HG03039 (cell line): ENCODE measurements around the gene GGA3.
A peak's percentile ranks its signal among the peaks of the same experiment; 100 is the strongest.
"Not testable (repeated sequence)": the region's sequence is repeated elsewhere in the genome, so short reads cannot be mapped to it uniquely, and the experiment has no call there.

Experiments
- ATAC-seq: cut with Tn5 transposase; IDR thresholded peaks from one replicate; pipeline ENCODE4 v1.9.1; 2021; ENCODE audit warnings: mild to moderate bottlenecking, moderate library complexity; ENCODE audit not compliant: unreplicated experiment

Gene GGA3, protein sequence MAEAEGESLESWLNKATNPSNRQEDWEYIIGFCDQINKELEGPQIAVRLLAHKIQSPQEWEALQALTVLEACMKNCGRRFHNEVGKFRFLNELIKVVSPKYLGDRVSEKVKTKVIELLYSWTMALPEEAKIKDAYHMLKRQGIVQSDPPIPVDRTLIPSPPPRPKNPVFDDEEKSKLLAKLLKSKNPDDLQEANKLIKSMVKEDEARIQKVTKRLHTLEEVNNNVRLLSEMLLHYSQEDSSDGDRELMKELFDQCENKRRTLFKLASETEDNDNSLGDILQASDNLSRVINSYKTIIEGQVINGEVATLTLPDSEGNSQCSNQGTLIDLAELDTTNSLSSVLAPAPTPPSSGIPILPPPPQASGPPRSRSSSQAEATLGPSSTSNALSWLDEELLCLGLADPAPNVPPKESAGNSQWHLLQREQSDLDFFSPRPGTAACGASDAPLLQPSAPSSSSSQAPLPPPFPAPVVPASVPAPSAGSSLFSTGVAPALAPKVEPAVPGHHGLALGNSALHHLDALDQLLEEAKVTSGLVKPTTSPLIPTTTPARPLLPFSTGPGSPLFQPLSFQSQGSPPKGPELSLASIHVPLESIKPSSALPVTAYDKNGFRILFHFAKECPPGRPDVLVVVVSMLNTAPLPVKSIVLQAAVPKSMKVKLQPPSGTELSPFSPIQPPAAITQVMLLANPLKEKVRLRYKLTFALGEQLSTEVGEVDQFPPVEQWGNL

DNA sequence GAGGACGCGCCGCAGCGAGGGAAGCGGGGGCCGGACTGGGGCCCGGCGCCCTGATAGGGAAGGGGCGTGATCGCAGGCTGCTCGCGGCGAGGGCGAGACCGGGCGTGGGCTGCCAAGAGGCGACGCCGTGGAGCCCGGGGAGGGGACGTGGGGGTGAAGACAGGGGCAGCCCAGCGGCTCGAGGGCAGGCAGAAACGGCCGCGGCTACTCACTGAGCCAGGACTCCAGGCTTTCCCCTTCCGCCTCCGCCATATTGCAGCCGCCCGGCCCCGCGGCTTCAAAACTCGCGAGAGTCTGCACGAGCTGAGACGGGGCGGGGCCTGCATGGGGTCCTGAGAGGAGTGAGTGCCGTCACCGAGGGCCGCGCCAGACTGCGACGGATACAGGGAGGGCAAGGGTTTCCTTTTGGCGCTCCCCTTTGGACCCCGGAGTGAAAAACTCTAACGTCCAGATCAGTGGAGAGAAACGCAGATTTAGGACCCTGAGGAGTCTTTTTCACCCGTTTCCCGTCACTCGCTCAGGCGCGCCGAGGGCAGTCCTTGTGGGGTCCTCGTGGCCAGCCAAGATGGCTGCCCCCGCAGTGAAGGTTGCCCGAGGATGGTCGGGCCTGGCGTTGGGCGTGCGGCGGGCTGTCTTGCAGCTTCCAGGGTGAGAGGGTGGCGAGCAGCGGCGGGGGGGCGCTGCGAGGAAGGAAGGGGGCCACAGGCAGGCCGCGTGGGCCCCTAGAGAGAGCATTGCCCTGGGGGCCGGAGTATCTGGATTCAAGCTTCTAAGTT, at the start of gene GGA3, which contains the start of gene MRPS7:
Gene GGA3 (minus strand): TSS at position 271 of the 776 bp plus-strand sequence. CDS start 19 bp downstream, at position 252.
Gene MRPS7 (plus strand): TSS at position 544 of the 776 bp plus-strand sequence. CDS start 22 bp downstream, at position 566.
- peak; percentile 84 for ATAC-seq

DNA sequence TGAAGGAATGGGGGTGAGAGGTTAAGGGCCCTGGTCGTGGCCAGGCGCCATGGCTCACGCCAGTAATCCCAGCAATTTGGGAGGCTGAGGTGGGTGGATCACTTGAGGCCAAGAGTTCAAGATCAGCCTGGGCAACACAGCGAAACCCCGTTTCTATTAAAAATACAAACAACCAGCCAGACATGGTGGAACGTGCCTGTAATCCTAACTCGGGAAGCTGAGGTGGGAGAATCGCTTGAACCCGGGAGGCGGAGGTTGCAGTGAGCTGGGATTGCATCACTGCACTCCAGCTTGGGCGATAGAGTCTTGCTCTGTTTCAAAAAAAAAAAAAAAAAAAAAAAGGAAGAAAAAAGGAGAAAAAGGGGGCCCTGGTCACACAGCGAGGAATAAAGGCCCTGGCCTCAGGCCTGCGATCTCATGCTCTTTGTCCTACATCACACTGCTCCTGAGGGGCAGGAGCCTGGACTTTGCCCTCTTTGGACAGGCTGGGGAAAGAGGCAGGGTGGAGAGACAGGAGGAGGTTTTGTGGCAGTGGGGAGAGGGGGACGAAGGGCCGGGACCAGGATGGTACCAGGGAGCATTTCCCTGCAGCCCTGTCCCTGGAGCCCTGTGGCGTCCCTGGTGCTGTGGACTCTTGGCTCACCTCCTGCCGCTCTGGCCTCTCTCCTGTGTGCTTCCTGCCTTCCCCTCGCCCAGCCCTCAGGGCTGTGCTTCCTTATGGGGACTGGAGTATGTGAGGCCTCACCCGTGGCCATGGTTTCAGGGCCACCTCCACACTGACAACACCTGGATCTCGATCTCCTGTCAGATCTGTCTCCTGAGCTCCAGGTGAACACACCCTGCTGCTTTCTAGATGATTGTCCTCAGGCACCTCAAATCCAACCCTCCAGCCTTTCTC, 47.6 kb upstream of the GGA3 start:
- ATAC-seq: no peak

DNA sequence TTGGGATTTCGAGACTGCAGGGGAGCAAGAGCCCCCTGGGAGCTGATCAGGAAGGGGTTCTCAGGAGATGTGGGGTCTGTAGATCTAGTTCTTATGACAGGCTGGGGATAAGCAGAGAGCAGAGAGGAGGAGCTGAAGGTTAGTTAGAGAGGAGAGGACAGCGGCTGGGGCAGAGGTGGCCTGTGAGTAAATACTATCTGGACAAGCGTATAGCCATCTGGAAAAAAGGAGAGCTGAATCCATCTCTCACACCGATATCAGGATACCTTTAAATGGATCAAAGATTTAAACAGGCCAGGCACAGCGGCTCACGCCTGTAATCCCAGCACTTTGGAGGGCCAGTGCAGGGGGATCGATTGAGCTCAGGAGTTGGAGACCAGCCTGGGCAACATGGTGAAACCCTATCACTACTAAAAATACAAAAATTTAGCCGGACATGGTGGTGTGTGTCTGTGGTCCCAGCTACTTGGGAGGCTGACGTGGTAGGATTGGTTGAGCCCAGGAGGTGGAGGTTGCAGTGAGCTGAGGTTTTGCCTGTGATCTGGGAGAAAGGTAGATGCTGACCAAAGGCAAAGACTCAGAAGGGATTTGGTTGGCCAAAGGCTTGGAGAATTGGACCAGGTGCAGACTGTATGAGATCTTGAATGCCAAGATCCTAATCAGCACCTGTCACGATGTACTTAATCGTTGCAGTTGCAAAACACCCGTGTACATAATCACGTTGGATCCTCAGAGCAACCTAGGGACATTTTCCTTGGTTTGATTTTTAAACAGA, 46.7 kb upstream of the GGA3 start:
- ATAC-seq: no peak

DNA sequence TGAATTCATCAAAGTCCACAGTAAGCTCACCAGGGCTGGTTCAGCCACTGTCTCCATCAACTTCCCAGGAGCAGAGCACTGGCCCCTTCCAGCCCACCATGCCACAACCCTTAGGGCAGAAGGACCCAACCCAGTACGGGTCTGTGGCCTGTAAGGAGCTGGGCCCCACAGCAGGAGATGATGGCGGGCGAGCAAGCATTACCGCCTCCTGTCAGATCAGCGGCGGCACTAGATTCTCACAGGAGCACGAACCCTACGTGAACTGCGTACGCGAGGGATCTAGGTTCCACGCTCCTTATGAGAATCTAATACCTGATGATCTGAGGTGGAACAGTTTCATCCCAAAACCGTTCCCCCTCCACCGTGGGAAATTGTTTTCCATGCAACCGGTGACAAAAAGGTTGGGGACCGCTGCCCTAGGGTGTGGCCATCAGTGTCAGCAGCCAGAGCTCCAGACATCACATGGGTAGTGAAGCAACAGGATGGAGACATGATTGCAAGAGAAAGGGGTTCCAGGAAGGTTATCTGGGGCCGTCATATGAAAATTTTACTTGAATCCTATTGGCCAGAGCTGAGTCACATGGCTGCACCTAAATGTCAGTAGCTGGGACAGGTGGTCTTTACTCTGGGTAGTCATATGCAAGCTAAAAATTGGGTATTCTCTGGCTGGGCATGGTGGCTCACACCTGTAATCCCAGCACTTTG, 40.2 kb upstream of the GGA3 start:
- no peak for ATAC-seq

DNA sequence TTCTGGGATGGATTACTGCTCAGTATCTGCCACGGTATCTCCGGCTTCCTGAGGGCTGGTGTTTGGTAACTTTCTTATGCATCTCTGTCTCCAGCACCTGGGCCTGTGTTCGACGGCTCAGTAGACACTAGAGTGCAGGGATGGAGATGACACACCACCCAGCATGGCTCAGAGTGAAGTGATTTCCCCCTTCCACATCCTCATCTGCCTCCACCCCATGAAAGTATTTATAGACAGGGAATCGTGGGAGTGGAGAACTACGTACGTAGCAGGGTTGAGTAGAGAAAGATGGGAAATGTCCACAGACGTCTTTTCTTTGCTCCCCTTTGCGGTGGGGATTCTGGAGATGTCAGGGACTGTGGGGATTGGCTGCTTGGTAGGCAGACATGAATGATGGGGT, 39.6 kb upstream of the GGA3 start:
- ATAC-seq: no peak

DNA sequence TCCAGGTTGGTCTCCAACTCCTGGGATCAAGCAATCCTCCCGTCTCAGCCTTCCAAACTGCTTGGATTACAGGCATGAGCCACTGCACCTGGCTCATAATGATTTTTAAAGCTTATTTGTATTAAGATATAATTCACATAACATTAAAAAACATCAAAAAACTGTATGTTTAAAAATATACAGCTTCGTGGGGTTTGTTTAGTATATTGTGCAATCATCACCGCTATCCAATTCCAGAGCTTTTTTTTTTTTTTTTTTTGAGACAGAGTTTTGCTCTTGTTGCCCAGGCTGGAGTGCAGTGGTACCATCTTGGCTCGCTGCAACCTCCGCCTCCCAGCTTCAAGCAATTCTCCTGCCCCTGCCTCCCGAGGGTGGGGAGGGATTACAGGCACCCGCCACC, 38.9 kb upstream of the GGA3 start:
- ATAC-seq: no peak

DNA sequence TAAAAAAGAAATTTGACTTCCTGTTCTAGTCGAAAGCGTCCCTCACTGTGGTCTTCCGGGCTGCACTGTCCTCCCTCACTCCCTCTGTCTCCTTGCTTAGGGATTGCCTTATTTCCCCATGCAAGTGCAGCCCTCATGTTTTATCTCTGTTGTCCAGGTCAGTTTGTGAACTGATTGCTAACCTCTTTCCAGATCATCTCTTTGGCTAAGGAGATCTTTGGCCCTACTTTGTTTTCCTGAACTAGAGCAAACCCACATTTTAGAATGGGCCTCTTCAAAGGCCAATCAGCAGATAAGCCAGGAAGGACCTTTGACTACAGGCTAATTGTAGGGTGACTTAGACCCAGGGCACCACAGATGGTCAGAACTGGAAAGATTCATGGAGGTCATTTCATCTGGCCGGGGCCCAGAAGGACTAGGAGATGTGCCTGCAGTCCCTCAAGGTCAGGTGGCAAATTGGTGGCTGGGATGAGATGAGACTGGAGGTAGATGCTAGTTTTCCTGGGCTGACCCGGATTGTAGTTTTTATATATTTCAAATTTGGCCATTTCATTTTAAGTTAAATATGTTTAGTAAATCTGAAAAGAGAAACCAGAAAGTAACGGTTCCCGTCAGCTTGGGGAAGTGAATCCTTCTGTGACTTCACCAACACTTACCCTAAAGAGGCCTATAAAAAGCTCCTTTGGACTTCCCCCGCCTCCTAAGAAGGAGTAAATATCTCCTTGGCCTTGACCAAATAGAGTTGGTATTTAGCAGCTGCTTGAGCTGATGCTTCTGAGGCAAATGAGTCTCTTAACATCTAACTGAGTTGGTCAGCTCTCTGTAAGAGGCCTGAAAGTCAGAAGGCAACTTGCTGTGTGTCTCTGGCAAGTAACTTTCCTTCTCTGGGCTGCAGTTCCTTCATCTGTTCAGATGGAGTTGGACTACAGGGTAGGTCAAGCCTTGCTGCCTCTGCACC, 34.1 kb upstream of the GGA3 start:
- ATAC-seq: peak; percentile 41

DNA sequence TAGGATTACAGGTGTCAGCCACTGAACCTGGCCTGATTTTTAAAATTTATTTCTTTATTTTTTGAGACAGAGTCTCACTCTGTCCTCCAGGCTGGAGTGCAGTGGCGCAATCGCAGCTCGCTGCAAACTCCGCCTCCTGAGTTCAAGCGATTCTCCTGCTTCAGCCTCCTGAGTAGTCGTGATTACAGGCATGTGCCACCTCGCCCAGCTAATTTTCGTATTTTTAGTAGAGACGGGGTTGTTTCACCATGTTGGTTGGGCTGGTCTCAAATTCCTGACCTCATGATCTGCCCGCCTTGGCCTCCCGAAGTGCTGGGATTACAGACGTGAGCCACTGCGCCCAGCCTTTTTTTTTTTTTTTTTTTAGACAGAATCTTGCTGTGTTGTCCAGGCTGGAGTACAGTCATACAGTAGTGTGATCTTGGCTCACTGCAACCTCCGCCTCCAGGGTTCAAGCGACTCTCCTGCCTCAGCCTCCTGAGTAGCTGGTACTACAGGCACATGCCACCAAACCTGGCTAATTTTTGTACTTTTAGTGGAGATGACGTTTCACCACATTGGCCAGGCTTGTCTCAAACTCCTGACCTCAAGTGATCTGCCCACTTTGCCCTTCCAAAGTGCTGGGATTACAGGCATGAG, 31.5 kb upstream of the GGA3 start:
- not testable (repeated sequence) for ATAC-seq

DNA sequence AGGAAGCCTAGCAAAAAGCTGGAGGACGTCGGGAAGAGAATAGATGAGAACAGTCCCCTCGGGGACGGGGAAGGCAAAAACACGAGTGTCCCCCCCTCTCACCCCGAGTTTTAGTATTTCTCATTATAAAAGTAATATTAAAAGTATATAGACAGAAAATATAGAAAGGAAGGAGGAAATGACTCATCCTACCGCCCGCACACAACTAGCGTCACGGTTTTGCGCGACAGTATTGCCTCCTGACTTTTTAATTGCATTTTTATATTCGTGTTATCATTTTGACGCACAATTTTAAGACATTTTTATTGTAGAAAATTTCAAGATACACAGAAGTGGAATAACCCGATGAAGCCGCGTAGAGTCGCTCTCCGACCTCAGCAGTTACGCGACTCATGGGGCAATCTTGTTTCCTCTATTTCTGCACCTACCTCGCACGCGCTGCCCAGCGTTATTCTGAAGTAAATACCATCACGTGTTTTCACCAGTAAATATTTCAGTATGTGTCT, 28.5 kb upstream of the GGA3 start:
- no peak for ATAC-seq

DNA sequence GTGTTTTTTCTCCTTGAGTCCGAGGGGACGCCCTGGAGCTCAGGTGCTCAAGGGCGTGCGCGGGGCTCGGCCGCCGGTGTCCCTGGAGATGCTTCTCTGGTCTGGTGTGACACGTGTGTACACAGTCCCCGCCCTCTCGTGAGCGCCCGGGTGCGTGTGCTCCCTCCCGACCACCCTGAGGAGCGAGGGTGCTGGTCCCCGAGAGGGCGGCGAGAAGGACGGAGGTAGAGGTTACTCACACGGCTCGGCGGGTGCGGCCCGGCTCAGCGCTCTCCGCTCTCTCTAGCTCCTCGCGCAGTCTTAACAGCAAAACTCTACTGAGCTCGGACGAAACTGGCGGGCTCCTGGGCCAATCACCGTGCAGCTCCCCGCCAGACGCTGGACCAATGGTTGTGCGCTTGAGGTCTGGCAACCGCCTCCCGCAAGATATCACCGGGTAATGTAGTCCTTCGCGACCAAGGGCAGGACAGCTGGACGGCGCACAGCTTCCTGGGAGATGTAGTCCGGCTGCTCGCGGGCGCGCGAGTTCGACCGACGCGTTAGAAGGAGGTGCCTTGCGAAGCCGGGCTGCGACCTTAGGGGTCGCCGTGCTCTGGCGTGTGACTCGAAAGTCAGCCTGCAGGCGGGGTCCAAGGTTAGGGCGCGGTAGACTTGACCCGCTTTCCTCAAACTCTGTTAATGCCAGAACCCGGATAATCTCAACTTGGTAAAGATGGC, 27.9 kb upstream of the GGA3 start, which contains the start of gene SLC25A19:
Gene SLC25A19 (minus strand): TSS at position 319 of the 717 bp plus-strand sequence. CDS start 2,669 bp downstream, outside the sequence.
- peak; percentile 92 for ATAC-seq

DNA sequence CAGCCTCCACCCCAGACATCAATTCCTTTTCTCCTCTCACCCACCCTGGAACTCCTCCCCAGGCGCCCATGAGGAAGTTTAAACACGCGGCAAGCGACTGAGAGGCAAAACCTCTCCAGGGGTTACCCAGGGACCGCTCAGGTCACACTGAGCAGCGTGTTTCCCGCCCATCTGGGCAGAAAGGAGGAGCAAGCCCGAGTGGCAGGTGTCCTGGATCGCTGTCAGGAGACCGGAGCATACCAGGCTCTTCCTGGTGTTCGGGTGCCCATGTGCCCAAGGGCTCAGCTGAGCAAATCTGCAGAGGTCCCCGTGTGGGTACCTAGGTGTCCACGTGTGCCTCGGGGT, 27.3 kb upstream of the GGA3 start:
- ATAC-seq: peak; percentile 9

DNA sequence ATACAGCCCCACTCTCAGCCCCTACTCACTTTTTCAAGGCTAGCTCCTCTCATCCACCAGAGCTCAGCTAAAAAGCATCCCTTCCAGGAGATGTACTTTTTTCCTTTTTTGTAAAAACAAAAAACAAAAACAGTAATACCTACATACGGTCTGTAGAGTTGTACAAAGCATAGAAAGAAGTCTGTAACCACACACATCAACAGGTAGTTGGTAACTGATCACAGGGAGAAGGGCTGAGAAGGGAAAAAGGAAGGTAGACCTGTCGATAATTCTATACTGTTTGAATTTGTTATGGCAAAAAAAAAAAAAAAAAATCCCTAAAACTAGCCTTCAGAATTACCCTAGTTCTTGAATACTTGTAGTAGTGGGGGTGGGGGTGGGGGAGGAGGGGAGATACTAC, 27.0 kb upstream of the GGA3 start:
- ATAC-seq: no peak

DNA sequence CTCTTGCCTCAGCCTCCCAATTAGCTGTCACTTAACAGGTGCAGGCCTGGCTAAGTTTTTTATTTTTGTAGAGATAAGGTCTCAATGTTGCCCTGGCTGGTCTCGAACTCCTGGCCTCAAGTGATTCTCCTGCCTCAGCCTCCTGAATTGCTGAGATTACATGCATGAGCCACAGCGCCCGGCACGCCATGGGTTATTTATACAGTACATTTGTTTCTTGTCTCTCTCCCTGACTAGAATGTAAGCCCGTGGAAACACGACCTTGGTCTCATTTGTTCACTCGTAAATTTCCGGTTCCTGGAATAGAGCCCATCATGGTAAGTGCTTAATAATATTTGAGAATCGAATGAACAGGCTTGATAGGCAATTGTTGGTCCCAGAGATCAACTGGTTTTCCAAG, 25.8 kb upstream of the GGA3 start:
- ATAC-seq: no peak

DNA sequence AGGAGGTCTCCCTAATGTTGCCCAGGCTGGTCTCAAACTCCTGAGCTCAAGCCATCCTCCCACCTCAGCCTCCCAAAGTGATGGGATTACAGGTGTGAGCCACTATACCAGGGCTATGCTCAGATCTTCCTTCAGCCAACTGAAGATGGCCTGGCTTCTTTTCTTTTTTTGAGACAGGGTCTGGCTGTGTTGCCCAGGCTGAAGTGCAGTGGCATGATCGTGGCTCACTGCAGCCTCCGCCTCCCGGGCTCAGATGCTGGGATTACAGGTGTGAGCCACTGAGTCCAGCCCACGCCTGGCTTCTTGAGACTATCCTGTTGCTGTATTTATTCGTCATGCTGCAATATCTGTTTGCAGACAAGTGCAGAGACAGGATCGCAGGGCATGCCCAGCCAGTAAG, 23.7 kb upstream of the GGA3 start:
- no peak for ATAC-seq

DNA sequence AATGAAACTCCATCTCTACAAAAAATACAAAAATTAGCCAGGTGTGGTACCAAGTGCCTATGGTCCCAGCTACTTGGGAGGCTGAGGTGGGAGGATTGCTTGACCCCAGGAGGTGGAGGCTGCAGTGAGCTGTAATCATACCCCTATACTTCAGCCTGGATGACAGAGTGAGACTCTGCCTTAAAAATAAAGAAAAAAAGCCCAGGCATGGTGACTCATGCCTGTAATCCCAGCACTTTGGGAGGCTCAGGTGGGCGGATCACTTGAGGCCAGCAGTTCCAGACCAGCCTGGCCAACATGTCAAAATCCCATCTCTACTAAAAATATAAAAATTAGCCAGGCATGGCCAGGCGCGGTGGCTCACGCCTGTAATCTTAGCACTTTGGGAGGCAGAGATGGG, 18.8 kb upstream of the GGA3 start:
- not testable (repeated sequence) for ATAC-seq

DNA sequence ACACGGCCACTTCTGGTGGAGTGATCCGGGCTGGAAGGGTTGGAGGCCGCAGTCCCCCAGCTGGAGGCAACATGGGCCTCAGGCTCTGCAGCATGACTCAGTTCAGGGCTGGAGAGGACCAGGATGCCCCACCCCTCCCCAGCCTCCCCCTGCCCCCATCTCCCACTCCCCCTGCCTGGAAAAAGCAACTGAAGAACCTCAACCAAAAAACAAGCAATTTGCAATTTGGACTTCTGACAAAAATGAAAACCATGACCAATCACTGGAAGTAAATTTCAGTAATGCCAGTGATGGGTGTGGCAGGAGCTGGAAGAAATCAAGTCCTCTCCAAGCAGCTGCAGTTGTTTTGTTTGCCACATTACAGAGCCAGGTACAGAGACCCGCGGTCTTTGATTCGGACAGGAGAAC, 16.3 kb upstream of the GGA3 start:
- no peak for ATAC-seq
